Activated CD4-positive, alpha-beta T cell treated with anti-CD3 and anti-CD28 coated beads for 36 hours (primary cell): Measurements from ENCODE around the gene CDH2. TPM values are rescaled to one million over a fixed set of nuclear protein-coding genes. Genes with fewer than 3 reads are reported as not detected.

ENCODE experiments used
- ATAC-seq: fragments of 200-7000 bp; cut with Tn5 transposase; one replicate; pipeline ENCODE4 v1.10.0; 2021; ENCODE audit warnings: mild to moderate bottlenecking, moderate library complexity
- CTCF ChIA-PET: fragments of 350-600 bp; sonication (Branson Sonifier 250); formaldehyde crosslinking; loops from one replicate; lab custom pipeline; 2021; ENCODE audit warnings: antibody characterized with exemption; lab: Charles Lee
- POLR2A ChIA-PET: fragments of 350-600 bp; sonication (Branson Sonifier 250); formaldehyde crosslinking; loops from one replicate; lab custom pipeline; 2021; ENCODE audit warnings: antibody characterized with exemption, inconsistent platforms; lab: Charles Lee
- DNase-seq: peaks from one replicate; pipeline ENCODE4 v3.0.0-alpha.2; 2020
- H3K27ac Mint-ChIP-seq: one replicate; pipeline ENCODE4 v1.8.0; 2021; ENCODE audit warnings: mixed read lengths
- H3K27me3 Mint-ChIP-seq: one replicate; pipeline ENCODE4 v1.8.0; 2021; ENCODE audit warnings: mixed read lengths
- H3K36me3 Mint-ChIP-seq: one replicate; pipeline ENCODE4 v1.8.0; 2021; ENCODE audit warnings: low read depth, mixed read lengths
- H3K4me1 Mint-ChIP-seq: one replicate; pipeline ENCODE4 v1.8.0; 2021; ENCODE audit warnings: mixed read lengths
- H3K4me3 Mint-ChIP-seq: one replicate; pipeline ENCODE4 v1.8.0; 2021; ENCODE audit warnings: mild to moderate bottlenecking, moderate library complexity, mixed read lengths
- H3K9me3 Mint-ChIP-seq: one replicate; pipeline ENCODE4 v1.8.0; 2021; ENCODE audit warnings: low read depth, mixed read lengths
- intact Hi-C, 2 experiments: fragments of 100-400 bp; cut with DNase I in 1 of 2; cut with micrococcal nuclease in 1 of 2; formaldehyde crosslinking; loops; one replicate each; pipeline versions ENCODE4 v1.14.2 to v1.15.1; 2022 to 2024; cut with DNase I, micrococcal nuclease
- total RNA-seq, 2 experiments: library from RNA; stranded (reverse); gene quantifications; one replicate each; pipeline ENCODE4 v1.2.3, GENCODE V29; 2021

Gene CDH2
- total RNA-seq, 2 experiments from 2014 or later, result not detected

- Mint-ChIP-seq H3K4me1 (no peaks in the 10 kb centered on the region), H3K27ac (no peak overlapping the region), H3K9me3 (peaks cover 2% of the 10 kb centered on the region), H3K4me3 (no peak overlapping the region), H3K27me3 (no peaks in the 10 kb centered on the region), H3K36me3 (no peaks in the 10 kb centered on the region)
- ATAC-seq (no peak), DNase-seq (no peak)
- POLR2A ChIA-PET, result no interaction called here
- CTCF ChIA-PET, result no interaction called here
- intact Hi-C loops, result no loop called here
Observed at GRCh38 chr18:28032177-28032576, 144.8 kb downstream of the CDH2 start.

DNA sequence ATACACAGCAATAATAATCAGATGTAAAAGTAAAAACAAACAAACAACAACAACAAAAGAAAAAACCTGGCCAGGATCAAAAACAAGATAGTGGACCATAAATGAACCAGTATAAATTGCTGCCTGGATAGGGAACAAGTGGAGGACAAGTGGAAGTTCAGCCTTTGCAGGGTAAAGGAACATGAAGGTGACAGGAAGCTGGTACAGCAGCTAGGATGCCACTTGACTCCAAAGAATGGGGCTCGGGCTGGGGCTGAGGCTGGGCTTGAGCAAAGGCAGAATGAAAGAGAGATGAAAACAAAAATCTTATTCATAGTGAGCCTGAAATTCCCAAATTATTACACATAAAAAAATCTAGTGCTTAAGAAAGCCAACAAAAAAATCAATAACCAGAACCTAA is 146.5 kb downstream of the CDH2 start:
- intact Hi-C loops, result no loop called here
- Mint-ChIP-seq H3K27ac (no peak overlapping the region), H3K4me1 (no peaks in the 10 kb centered on the region), H3K36me3 (no peaks in the 10 kb centered on the region), H3K9me3 (peaks cover 4% of the 10 kb centered on the region), H3K4me3 (no peak overlapping the region), H3K27me3 (no peaks in the 10 kb centered on the region)
- CTCF ChIA-PET, result no interaction called here
- DNase-seq, result no peak
- POLR2A ChIA-PET, result no interaction called here
- no peak for ATAC-seq

- no peak overlapping the region for H3K27ac Mint-ChIP-seq
- no peaks in the 10 kb centered on the region for H3K36me3 Mint-ChIP-seq
- H3K9me3 Mint-ChIP-seq, result peaks cover 6% of the 10 kb centered on the region
- no peaks in the 10 kb centered on the region for H3K27me3 Mint-ChIP-seq
- H3K4me1 Mint-ChIP-seq, result no peaks in the 10 kb centered on the region
- DNase-seq (no peak), ATAC-seq (no peak)
- intact Hi-C loops, result no loop called here
- no peak overlapping the region for H3K4me3 Mint-ChIP-seq
- ChIA-PET POLR2A (no interaction called here), CTCF (no interaction called here)
Observed at GRCh38 chr18:28027755-28028154, 149.2 kb downstream of the CDH2 start.

- H3K36me3 Mint-ChIP-seq, result no peaks in the 10 kb centered on the region
- CTCF ChIA-PET, result no interaction called here
- no peaks in the 10 kb centered on the region for H3K27me3 Mint-ChIP-seq
- ATAC-seq (no peak), DNase-seq (no peak)
- intact Hi-C loops, result no loop called here
- POLR2A ChIA-PET, result no interaction called here
- H3K4me3 Mint-ChIP-seq, result no peak overlapping the region
- H3K4me1 Mint-ChIP-seq, result no peaks in the 10 kb centered on the region
- no peak overlapping the region for H3K27ac Mint-ChIP-seq
- H3K9me3 Mint-ChIP-seq, result peaks cover 6% of the 10 kb centered on the region
Observed at GRCh38 chr18:28019425-28020108, 157.4 kb downstream of the CDH2 start.

GRCh38 chr18:28018351-28018750 is 158.6 kb downstream of the CDH2 start:
- Mint-ChIP-seq H3K9me3 (peaks cover 9% of the 10 kb centered on the region), H3K4me3 (no peak overlapping the region), H3K4me1 (no peaks in the 10 kb centered on the region), H3K27ac (no peak overlapping the region), H3K36me3 (no peaks in the 10 kb centered on the region), H3K27me3 (no peaks in the 10 kb centered on the region)
- ATAC-seq (no peak), DNase-seq (no peak)
- ChIA-PET POLR2A (no interaction called here), CTCF (no interaction called here)
- intact Hi-C loops, result no loop called here

DNA sequence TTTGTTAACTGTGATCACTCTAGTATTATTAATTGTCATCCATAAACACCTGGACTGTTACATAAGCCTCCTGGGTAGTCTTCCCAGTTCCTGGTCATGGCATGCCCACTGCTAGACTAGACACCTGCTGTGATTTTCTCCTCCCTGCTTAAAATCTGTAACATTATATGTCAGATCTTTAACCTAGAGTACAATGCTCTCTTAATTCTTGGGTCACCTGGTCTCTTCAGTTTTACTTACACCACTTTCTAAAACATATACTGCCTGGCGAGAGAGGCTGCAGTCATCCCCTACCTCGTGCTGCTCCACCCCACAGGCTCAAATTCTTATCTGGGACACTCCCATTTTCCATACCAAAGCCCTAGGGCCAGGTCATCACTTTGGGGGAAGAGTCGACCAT is 161.3 kb downstream of the CDH2 start:
- intact Hi-C loops, result no loop called here
- H3K4me1 Mint-ChIP-seq, result no peaks in the 10 kb centered on the region
- H3K9me3 Mint-ChIP-seq, result peaks cover 10% of the 10 kb centered on the region
- H3K36me3 Mint-ChIP-seq, result no peaks in the 10 kb centered on the region
- H3K4me3 Mint-ChIP-seq, result no peak overlapping the region
- ChIA-PET CTCF (no interaction called here), POLR2A (no interaction called here)
- DNase-seq, result no peak
- no peaks in the 10 kb centered on the region for H3K27me3 Mint-ChIP-seq
- ATAC-seq, result no peak
- no peak overlapping the region for H3K27ac Mint-ChIP-seq

DNA sequence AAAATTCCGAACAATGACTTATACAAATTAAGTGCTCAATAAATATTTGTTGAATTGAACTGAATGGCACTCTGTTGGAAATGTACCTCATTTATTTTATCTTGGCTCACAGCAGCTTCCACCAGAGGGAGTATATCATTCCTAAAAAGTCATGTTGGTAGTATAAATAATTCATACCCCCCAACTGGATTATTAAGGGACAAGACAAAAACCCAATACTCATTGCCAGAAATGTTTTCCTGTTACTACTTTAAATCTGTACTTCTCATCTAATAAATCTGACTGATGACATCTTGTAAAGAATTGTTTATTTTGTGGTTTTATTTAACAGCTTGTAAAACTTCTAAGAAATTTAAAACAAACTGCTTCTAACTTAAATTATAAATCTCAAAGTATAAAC is 163.9 kb downstream of the CDH2 start:
- ChIA-PET POLR2A (no interaction called here), CTCF (no interaction called here)
- Mint-ChIP-seq H3K9me3 (peaks cover 7% of the 10 kb centered on the region), H3K4me1 (no peaks in the 10 kb centered on the region), H3K27me3 (no peaks in the 10 kb centered on the region), H3K4me3 (no peak overlapping the region), H3K27ac (no peak overlapping the region), H3K36me3 (no peaks in the 10 kb centered on the region)
- ATAC-seq, result no peak
- intact Hi-C loops, result no loop called here
- DNase-seq, result no peak

GRCh38 chr18:28012336-28012735 is 164.6 kb downstream of the CDH2 start:
- CTCF ChIA-PET, result no interaction called here
- no peaks in the 10 kb centered on the region for H3K36me3 Mint-ChIP-seq
- no peaks in the 10 kb centered on the region for H3K4me1 Mint-ChIP-seq
- intact Hi-C loops, result no loop called here
- no peak overlapping the region for H3K27ac Mint-ChIP-seq
- POLR2A ChIA-PET, result no interaction called here
- DNase-seq, result no peak
- peaks cover 7% of the 10 kb centered on the region for H3K9me3 Mint-ChIP-seq
- no peak overlapping the region for H3K4me3 Mint-ChIP-seq
- no peaks in the 10 kb centered on the region for H3K27me3 Mint-ChIP-seq
- no peak for ATAC-seq

GRCh38 chr18:28009589-28009988 is 167.3 kb downstream of the CDH2 start:
- Mint-ChIP-seq H3K27ac (no peak overlapping the region), H3K9me3 (peaks cover 5% of the 10 kb centered on the region), H3K4me1 (no peaks in the 10 kb centered on the region), H3K27me3 (no peaks in the 10 kb centered on the region), H3K36me3 (no peaks in the 10 kb centered on the region), H3K4me3 (no peak overlapping the region)
- ChIA-PET POLR2A (no interaction called here), CTCF (no interaction called here)
- DNase-seq, result no peak
- intact Hi-C loops, result no loop called here
- ATAC-seq, result no peak

- no peak for ATAC-seq
- Mint-ChIP-seq H3K27ac (no peak overlapping the region), H3K4me3 (no peak overlapping the region), H3K27me3 (no peaks in the 10 kb centered on the region), H3K9me3 (peaks cover 2% of the 10 kb centered on the region), H3K4me1 (no peaks in the 10 kb centered on the region), H3K36me3 (no peaks in the 10 kb centered on the region)
- no peak for DNase-seq
- intact Hi-C loops, result no loop called here
- CTCF ChIA-PET, result no interaction called here
- POLR2A ChIA-PET, result no interaction called here
Observed at GRCh38 chr18:28007841-28008240, 169.1 kb downstream of the CDH2 start.

DNA sequence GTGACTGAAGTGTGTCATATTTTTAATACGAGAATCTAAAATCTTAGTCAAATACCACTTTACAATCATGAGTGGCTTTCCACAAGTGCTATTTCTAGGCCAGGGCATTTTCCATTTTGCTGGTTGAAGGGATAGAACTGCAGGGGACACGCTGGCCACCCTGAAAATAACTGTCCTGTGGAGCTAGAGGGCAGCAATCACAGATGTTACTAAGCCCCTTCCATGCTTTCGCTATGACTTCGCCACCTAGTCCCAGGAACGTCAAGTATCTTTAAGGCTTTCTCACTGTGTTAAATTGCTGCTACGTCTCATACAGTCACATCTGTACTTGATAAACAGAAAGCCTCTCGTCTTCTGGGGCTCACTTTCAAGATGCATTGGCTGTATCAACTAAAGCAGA is 171.8 kb downstream of the CDH2 start:
- Mint-ChIP-seq H3K4me3 (no peak overlapping the region), H3K27me3 (no peaks in the 10 kb centered on the region), H3K27ac (no peak overlapping the region), H3K36me3 (no peaks in the 10 kb centered on the region), H3K4me1 (no peaks in the 10 kb centered on the region), H3K9me3 (peaks cover 3% of the 10 kb centered on the region)
- intact Hi-C loops, result no loop called here
- ATAC-seq, result no peak
- no peak for DNase-seq
- ChIA-PET POLR2A (no interaction called here), CTCF (interaction anchor here (0.6 kb wide), 1 partner anchor 461 kb away, joined by 3 read pairs; no protein-coding TSS in a partner anchor)

DNA sequence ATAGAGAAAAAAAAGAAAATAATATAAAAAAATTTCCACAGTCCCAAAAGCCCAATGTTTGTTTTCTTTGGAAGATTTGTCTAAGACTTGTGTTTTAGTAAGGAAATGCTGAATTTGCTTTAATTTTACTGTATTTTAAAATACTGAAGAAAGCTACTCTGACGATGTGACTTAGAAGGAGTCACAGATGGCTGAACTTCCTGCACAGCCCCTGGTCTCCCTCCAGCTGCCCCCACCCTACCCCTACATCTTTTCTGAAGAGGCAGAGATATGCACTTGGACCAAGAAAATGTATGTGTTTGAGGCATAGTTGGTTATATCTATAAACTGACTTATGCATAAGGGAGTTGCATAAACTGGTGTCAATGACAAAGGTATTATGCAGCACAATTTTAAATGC is 172.3 kb downstream of the CDH2 start:
- Mint-ChIP-seq H3K27ac (no peak overlapping the region), H3K27me3 (no peaks in the 10 kb centered on the region), H3K9me3 (peaks cover 3% of the 10 kb centered on the region), H3K4me3 (no peak overlapping the region), H3K36me3 (no peaks in the 10 kb centered on the region), H3K4me1 (no peaks in the 10 kb centered on the region)
- DNase-seq, result no peak
- intact Hi-C loops, result no loop called here
- CTCF ChIA-PET, result interaction anchor here (0.6 kb wide), 1 partner anchor 460 kb away, joined by 3 read pairs; no protein-coding TSS in a partner anchor
- POLR2A ChIA-PET, result no interaction called here
- no peak for ATAC-seq
